Measurements from ENCODE around the gene RNF187. TPM values are rescaled to one million over a fixed set of nuclear protein-coding genes. Genes with fewer than 3 reads are reported as not detected.

RNF187 gene
- total RNA-seq, 1 experiment from 2014 or later = 137 TPM

GRCh38 chr1:228544021-228544850, 57.1 kb downstream of the RNF187 start:
- ChIA-PET RAD21 (ENCODE audit: low non-redundant PET in 1 of 2, low total read pairs in 2 of 2, uncharacterized antibody in 2 of 2, unreplicated experiment in 2 of 2) (no interaction called here), CTCF (no interaction called here)

More at GRCh38 chr1:228544021-228544850, 57.1 kb downstream of the RNF187 start:
- H3K27ac ChIP-seq (ENCODE audit: low read depth, low read length) = peak overlapping the region; percentile 64; the same call in 1 of the 2 replicates
- H3K9me2 ChIP-seq (ENCODE audit: insufficient read depth) = no peaks in the 10 kb centered on the region
- H3K9me3 ChIP-seq (ENCODE audit: control insufficient read depth in 1 of 2, insufficient read depth in 1 of 2, low read depth in 1 of 2, low read length in 2 of 2) = no peaks in the 10 kb centered on the region
- peak overlapping the region; percentile 60 for H3K4me2 ChIP-seq (ENCODE audit: low read length)
- POLR2A ChIA-PET = no interaction called here
- ATAC-seq (peak; percentile 78), DNase-seq (ENCODE audit: low read depth, low spot score) (peak; percentile 18)
- intact Hi-C loops (cut with micrococcal nuclease) = no loop called here
- H3K27me3 ChIP-seq (ENCODE audit: insufficient read depth, low read length) = no peaks in the 10 kb centered on the region
- no TSS peak for BruUV-seq (replicated peaks)
- no peak overlapping the region for H2AFZ ChIP-seq (ENCODE audit: low read depth, low read length, poor library complexity, severe bottlenecking)
- TF ChIP-seq TCF7L2 (IDR thresholded peaks at IDR 0.05; ENCODE audit: borderline replicate concordance, extremely low read depth, insufficient read depth, insufficient read length) (no peak), RAD21 (IDR thresholded peaks at IDR 0.05; ENCODE audit: low read depth) (no peak), ELF1 (IDR thresholded peaks at IDR 0.05; ENCODE audit: borderline replicate concordance, low read depth) (no peak), JUND (IDR thresholded peaks at IDR 0.05) (peak; percentile 50; the same call in 1 of the 2 replicates), POLR2AphosphoS5 (IDR thresholded peaks at IDR 0.05; ENCODE audit: low read depth, low read length) (no peak), SP1 (IDR thresholded peaks at IDR 0.05; ENCODE audit: low read depth) (peak; percentile 37), ZNF274 (IDR thresholded peaks at IDR 0.05; ENCODE audit: low read depth, low read length) (no peak), POLR2A (IDR thresholded peaks at IDR 0.05; ENCODE audit: borderline replicate concordance, extremely low read depth, insufficient read depth, insufficient read length) (no peak), FOSL1 (IDR thresholded peaks at IDR 0.05; ENCODE audit: low read depth) (peak; percentile 35; the same call in 1 of the 2 replicates), YY1 (IDR thresholded peaks at IDR 0.05; ENCODE audit: extremely low read depth, insufficient replicate concordance, low read depth, low read length) (no peak), EGR1 (IDR thresholded peaks at IDR 0.05; ENCODE audit: low read depth) (no peak), MAX (IDR thresholded peaks at IDR 0.05) (peak; percentile 27; the same call in 1 of the 2 replicates), CBX3 (IDR thresholded peaks at IDR 0.05; ENCODE audit: low read depth) (no peak), EZH2phosphoT487 (IDR thresholded peaks at IDR 0.05; ENCODE audit: borderline replicate concordance) (no peak), CEBPB (IDR thresholded peaks at IDR 0.05; ENCODE audit: low read depth) (peak; percentile 44; the same call in 1 of the 2 replicates), ZFX (IDR thresholded peaks at IDR 0.05) (no peak)
- TF ChIP-seq, protein P1, sequence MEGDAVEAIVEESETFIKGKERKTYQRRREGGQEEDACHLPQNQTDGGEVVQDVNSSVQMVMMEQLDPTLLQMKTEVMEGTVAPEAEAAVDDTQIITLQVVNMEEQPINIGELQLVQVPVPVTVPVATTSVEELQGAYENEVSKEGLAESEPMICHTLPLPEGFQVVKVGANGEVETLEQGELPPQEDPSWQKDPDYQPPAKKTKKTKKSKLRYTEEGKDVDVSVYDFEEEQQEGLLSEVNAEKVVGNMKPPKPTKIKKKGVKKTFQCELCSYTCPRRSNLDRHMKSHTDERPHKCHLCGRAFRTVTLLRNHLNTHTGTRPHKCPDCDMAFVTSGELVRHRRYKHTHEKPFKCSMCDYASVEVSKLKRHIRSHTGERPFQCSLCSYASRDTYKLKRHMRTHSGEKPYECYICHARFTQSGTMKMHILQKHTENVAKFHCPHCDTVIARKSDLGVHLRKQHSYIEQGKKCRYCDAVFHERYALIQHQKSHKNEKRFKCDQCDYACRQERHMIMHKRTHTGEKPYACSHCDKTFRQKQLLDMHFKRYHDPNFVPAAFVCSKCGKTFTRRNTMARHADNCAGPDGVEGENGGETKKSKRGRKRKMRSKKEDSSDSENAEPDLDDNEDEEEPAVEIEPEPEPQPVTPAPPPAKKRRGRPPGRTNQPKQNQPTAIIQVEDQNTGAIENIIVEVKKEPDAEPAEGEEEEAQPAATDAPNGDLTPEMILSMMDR (IDR thresholded peaks at IDR 0.05 in 2 of 3, conservative IDR thresholded peaks at IDR 0.05 in 1 of 3; ENCODE audit: borderline replicate concordance in 1 of 3, insufficient read depth in 1 of 3, low read depth in 2 of 3, low read length in 2 of 3) = no peak
- TF ChIP-seq, protein P2, sequence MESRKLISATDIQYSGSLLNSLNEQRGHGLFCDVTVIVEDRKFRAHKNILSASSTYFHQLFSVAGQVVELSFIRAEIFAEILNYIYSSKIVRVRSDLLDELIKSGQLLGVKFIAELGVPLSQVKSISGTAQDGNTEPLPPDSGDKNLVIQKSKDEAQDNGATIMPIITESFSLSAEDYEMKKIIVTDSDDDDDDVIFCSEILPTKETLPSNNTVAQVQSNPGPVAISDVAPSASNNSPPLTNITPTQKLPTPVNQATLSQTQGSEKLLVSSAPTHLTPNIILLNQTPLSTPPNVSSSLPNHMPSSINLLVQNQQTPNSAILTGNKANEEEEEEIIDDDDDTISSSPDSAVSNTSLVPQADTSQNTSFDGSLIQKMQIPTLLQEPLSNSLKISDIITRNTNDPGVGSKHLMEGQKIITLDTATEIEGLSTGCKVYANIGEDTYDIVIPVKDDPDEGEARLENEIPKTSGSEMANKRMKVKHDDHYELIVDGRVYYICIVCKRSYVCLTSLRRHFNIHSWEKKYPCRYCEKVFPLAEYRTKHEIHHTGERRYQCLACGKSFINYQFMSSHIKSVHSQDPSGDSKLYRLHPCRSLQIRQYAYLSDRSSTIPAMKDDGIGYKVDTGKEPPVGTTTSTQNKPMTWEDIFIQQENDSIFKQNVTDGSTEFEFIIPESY (IDR thresholded peaks at IDR 0.05; ENCODE audit: extremely low read depth, insufficient replicate concordance, low read length) = no peak
- TF ChIP-seq, protein P3, sequence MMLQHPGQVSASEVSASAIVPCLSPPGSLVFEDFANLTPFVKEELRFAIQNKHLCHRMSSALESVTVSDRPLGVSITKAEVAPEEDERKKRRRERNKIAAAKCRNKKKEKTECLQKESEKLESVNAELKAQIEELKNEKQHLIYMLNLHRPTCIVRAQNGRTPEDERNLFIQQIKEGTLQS (IDR thresholded peaks at IDR 0.05) = no peak
- H4K20me1 ChIP-seq (ENCODE audit: insufficient read depth) = no peaks in the 10 kb centered on the region
- peaks cover 13 to 27% of the 10 kb centered on the region in 2 experiments; a peak in 3 of 4 replicates for H3K4me1 ChIP-seq (ENCODE audit: control insufficient read depth in 1 of 2, insufficient read depth in 2 of 2, low read length in 2 of 2)
- no peaks in the 10 kb centered on the region for H3K36me3 ChIP-seq (ENCODE audit: control insufficient read depth in 1 of 2, insufficient read depth in 2 of 2, low read length in 2 of 2)
- H3K9ac ChIP-seq (ENCODE audit: low read length) = peak overlapping the region; percentile 22
- H3K4me3 ChIP-seq (replicated peaks in 1 of 2; ENCODE audit: low read depth in 1 of 2, low read length in 2 of 2) = peak overlapping the region in 1 of 2 experiments; percentile 25; a peak in 1 of 4 replicates
- no peaks in the 10 kb centered on the region for H3K79me2 ChIP-seq (ENCODE audit: insufficient read depth, low read length)

All from HCT116 (cell line).